Pancreas (tissue), 10 donors: ENCODE measurements around the gene PAIP1. TPM values are rescaled to one million over a fixed set of nuclear protein-coding genes. Genes with fewer than 3 reads are reported as not detected.
"Not testable (repeated sequence)": the region's sequence is repeated elsewhere in the genome, so short reads cannot be mapped to it uniquely, and the experiment has no call there.

ENCODE experiments used
- ATAC-seq, 4 donors: fragments of 200-7000 bp; cut with Tn5 transposase; one replicate each; pipeline versions ENCODE4 v1.8.0 to v1.9.1; 2020; ENCODE audit warnings: mild to moderate bottlenecking in 4 of 4, moderate library complexity in 4 of 4
- DNase-seq, 6 donors: peaks; one replicate each; pipeline ENCODE4 v3.0.0-alpha.2; 2020
- FAIRE-seq: peaks from 2 replicates; lab custom pipeline; 2012; peaks lifted over from hg19 to GRCh38; lab: Jason Lieb, UNC
- H3K27ac ChIP-seq, 4 donors: fragments of 200-600 bp; sonication (generic); 1 replicate in 3 of 4; 2 replicates in 1 of 4; pipeline versions ENCODE4 v1.5.0 to v1.8.0; 2020
- H3K27me3 ChIP-seq, 4 donors: fragments of 200-600 bp; one replicate each; pipeline ENCODE4 v1.8.0; 2021
- H3K36me3 ChIP-seq, 3 donors: fragments of 200-600 bp; sonication (generic) in 1 of 3; one replicate each; pipeline versions ENCODE4 v1.5.0 to v1.8.0; 2020 to 2021
- H3K4me1 ChIP-seq, 3 donors: fragments of 200-600 bp; one replicate each; pipeline ENCODE4 v1.8.0; 2021
- H3K4me3 ChIP-seq, 4 donors: fragments of 200-600 bp; sonication (generic) in 2 of 4; one replicate each; pipeline versions ENCODE4 v1.5.0 to v1.8.0; 2020 to 2021
- H3K9me3 ChIP-seq, 4 donors: fragments of 200-600 bp; one replicate each; pipeline ENCODE4 v1.8.0; 2021
- CTCF ChIP-seq, 4 donors: fragments of 200-600 bp; sonication (generic) in 3 of 4; IDR thresholded peaks; one replicate each; pipeline versions ENCODE4 v1.5.0 to v1.8.0; 2021; ENCODE audit warnings: antibody characterized with exemption in 4 of 4
- WGBS, 2 donors: extraction: QIAGEN DNeasy Blood & Tissue Kit; methylation state at CpG; one replicate each; pipeline ENCODE4 v1.1.7; 2013; 5-methylcytosine and 5-hydroxymethylcytosine counted together
- intact Hi-C, 3 donors: fragments of 100-400 bp; cut with DNase I; formaldehyde crosslinking; loops; one replicate each; pipeline versions ENCODE4 v1.11.1 to v1.14.2; 2022
- polyA plus RNA-seq, 2 donors: library from polyadenylated mRNA; stranded (reverse); fragments of 200-250 nt; gene quantifications; one replicate each; pipeline ENCODE4 v1.2.3, GENCODE V29; 2013
- total RNA-seq, 6 donors: library from RNA; stranded (reverse); fragmentation: NEBNext Ultra II Directional in 4 of 6; extraction: Animal tissue kit (Norgen Biotek cat#: 25700) in 4 of 6; gene quantifications; one replicate each; pipeline versions ENCODE4 v1.2.1 to v1.2.4, GENCODE V29; 2021 to 2023
- donor health status: healthy with polysubstance abuse.
- donor health status: DM: no; HTN: no; CAD: no; lungs with moderate emphysema.
- donor health status: DM: no; HTN: no; CAD: no.
- donor health status: control.
- donor health status: control.
- donor health status: Bipolar disorder and iron deficiency.
- donor health status: DM: yes; HTN: yes; CAD: no.
- donor health status: DM: no; HTN: no; CAD: no.
- donor health status: DM: no; HTN: no; CAD: no.
- donor health status: DM: yes; HTN: yes; CAD: no.

The PAIP1 gene
- total and polyA plus RNA-seq, 8 donors = 22.4 to 43.9 (median 30.2) TPM

GRCh38 chr5:43554497-43554896, 2.4 kb downstream of the PAIP1 start:
- no peak for TF ChIP-seq CTCF (IDR thresholded peaks at IDR 0.05)
- no peak overlapping the region for H3K27ac ChIP-seq
- no peaks in the 10 kb centered on the region for H3K27me3 ChIP-seq
- no peaks in the 10 kb centered on the region for H3K9me3 ChIP-seq
- DNase-seq = no peak
- peak overlapping the region in 1 of 4 donors; percentile 85 for H3K4me3 ChIP-seq
- no peak for ATAC-seq
- no peak for FAIRE-seq
- WGBS, 2 donors = 84 to 91% methylated on average over 1 of the region's 1 CpG
- no peaks in the 10 kb centered on the region for H3K36me3 ChIP-seq
- intact Hi-C loops = no loop called here
- H3K4me1 ChIP-seq = peaks cover 14 to 28% (median 22%) of the 10 kb centered on the region in 3 donors

- no peak for TF ChIP-seq CTCF (IDR thresholded peaks at IDR 0.05)
- no peak for FAIRE-seq
- no peaks in the 10 kb centered on the region for H3K36me3 ChIP-seq
- 54 to 79% methylated on average over 2 of the region's 2 CpGs for WGBS, 2 donors
- no peak overlapping the region for H3K4me3 ChIP-seq
- no peaks in the 10 kb centered on the region for H3K9me3 ChIP-seq
- H3K27me3 ChIP-seq = no peaks in the 10 kb centered on the region
- H3K4me1 ChIP-seq = peaks cover 14 to 28% (median 22%) of the 10 kb centered on the region in 3 donors
- ATAC-seq = no peak
- intact Hi-C loops = no loop called here
- no peak for DNase-seq
- H3K27ac ChIP-seq = no peak overlapping the region
Measured at GRCh38 chr5:43553381-43553780, 3.5 kb downstream of the PAIP1 start.

- Histone ChIP-seq H3K36me3 (peaks cover 0 to 7% (median 0%) of the 10 kb centered on the region in 3 donors), H3K4me1 (peaks cover 14 to 28% (median 22%) of the 10 kb centered on the region in 3 donors), H3K9me3 (no peaks in the 10 kb centered on the region), H3K27me3 (no peaks in the 10 kb centered on the region), H3K4me3 (no peak overlapping the region), H3K27ac (no peak overlapping the region)
- DNase-seq = no peak
- no peak for FAIRE-seq
- no peak for ATAC-seq
- intact Hi-C loops = no loop called here
- WGBS, 2 donors = 66 to 69% methylated on average over 2 of the region's 2 CpGs
- TF ChIP-seq CTCF (IDR thresholded peaks at IDR 0.05) = no peak
Measured at GRCh38 chr5:43551731-43552130, 5.1 kb downstream of the PAIP1 start.

- H3K9me3 ChIP-seq, H3K4me3 ChIP-seq, FAIRE-seq, H3K27me3 ChIP-seq, intact Hi-C loops, H3K27ac ChIP-seq, ATAC-seq, DNase-seq: not testable (repeated sequence)
- H3K36me3 ChIP-seq = peaks cover 0 to 28% (median 0%) of the 10 kb centered on the region in 3 donors
- WGBS, 2 donors = 95 to 97% methylated on average over 8 of the region's 8 CpGs
- H3K4me1 ChIP-seq = peaks cover under 1 to 14% (median 8%) of the 10 kb centered on the region in 3 donors
Measured at GRCh38 chr5:43549272-43549671, 7.6 kb downstream of the PAIP1 start.

GRCh38 chr5:43548358-43548757, 8.5 kb downstream of the PAIP1 start:
- no peak for ATAC-seq
- no peaks in the 10 kb centered on the region for H3K27me3 ChIP-seq
- no peaks in the 10 kb centered on the region for H3K9me3 ChIP-seq
- intact Hi-C loops = no loop called here
- no peak overlapping the region for H3K27ac ChIP-seq
- TF ChIP-seq CTCF (IDR thresholded peaks at IDR 0.05) = no peak
- H3K4me3 ChIP-seq = no peak overlapping the region
- H3K36me3 ChIP-seq = peaks cover 0 to 28% (median 0%) of the 10 kb centered on the region in 3 donors
- DNase-seq = no peak
- WGBS, 2 donors = 71 to 74% methylated on average over 5 of the region's 5 CpGs
- no peak for FAIRE-seq
- peaks cover 0 to 7% (median 4%) of the 10 kb centered on the region in 3 donors for H3K4me1 ChIP-seq
